Keratinocyte (primary cell): Measurements from ENCODE around the gene RPUSD3. TPM values are rescaled to one million over a fixed set of nuclear protein-coding genes. Genes with fewer than 3 reads are reported as not detected.
A peak's percentile ranks its signal among the peaks of the same experiment; 100 is the strongest.

Source experiments
- DNase-seq: peaks from one replicate; pipeline ENCODE4 v3.0.0-alpha.2; 2011; ENCODE audit warnings: low read depth, missing footprints, low spot score
- FAIRE-seq: peaks from 2 replicates; lab custom pipeline; 2011; peaks lifted over from hg19 to GRCh38; lab: Jason Lieb, UNC
- H2AFZ ChIP-seq: 2 replicates; pipeline ENCODE4 v1.6.0; 2012; ENCODE audit warnings: low read length, control low read depth, inconsistent platforms; ENCODE audit not compliant: control insufficient read depth
- H3K27ac ChIP-seq: 2 replicates; pipeline ENCODE4 v1.5.1; 2011; ENCODE audit warnings: low read length; ENCODE audit not compliant: control insufficient read depth, insufficient read depth
- H3K27me3 ChIP-seq: 3 replicates; pipeline ENCODE4 v1.6.0; 2011; ENCODE audit warnings: low read length; ENCODE audit not compliant: control insufficient read depth, insufficient read depth; ENCODE audit errors: extremely low read depth
- H3K36me3 ChIP-seq, 2 experiments: 2 replicates in 1 of 2; 3 replicates in 1 of 2; pipeline ENCODE4 v1.5.1; 2011; ENCODE audit warnings: low read length in 2 of 2, mild to moderate bottlenecking in 1 of 2; ENCODE audit not compliant: control insufficient read depth in 2 of 2, insufficient read depth in 2 of 2; ENCODE audit errors: extremely low read depth in 1 of 2
- H3K4me1 ChIP-seq: 3 replicates; pipeline ENCODE4 v1.5.1; 2011; ENCODE audit warnings: low read length; ENCODE audit not compliant: control insufficient read depth, insufficient read depth; ENCODE audit errors: extremely low read depth
- H3K4me2 ChIP-seq: 3 replicates; pipeline ENCODE4 v1.6.0; 2011; ENCODE audit warnings: low read depth, low read length; ENCODE audit not compliant: control insufficient read depth, insufficient read depth; ENCODE audit errors: extremely low read depth
- H3K4me3 ChIP-seq, 3 experiments: fragments of 200-600 bp in 1 of 3; sonication (generic) in 1 of 3; 2 replicates in 2 of 3; 3 replicates in 1 of 3; pipeline ENCODE4 v1.5.1; 2011 to 2016; ENCODE audit warnings: low read length in 3 of 3, mild to moderate bottlenecking in 3 of 3, control low read depth in 2 of 3, inconsistent platforms in 1 of 3, low read depth in 1 of 3, mixed read lengths in 1 of 3, mixed run types in 1 of 3, moderate library complexity in 1 of 3; ENCODE audit not compliant: control insufficient read depth in 2 of 3, insufficient read depth in 2 of 3; ENCODE audit errors: extremely low read depth in 1 of 3
- H3K79me2 ChIP-seq: 2 replicates; pipeline ENCODE4 v1.6.0; 2012; ENCODE audit warnings: low read length; ENCODE audit not compliant: control insufficient read depth, insufficient read depth
- H3K9ac ChIP-seq: 3 replicates; pipeline ENCODE4 v1.6.0; 2011; ENCODE audit warnings: low read length; ENCODE audit not compliant: control insufficient read depth, insufficient read depth; ENCODE audit errors: extremely low read depth
- H3K9me1 ChIP-seq: 3 replicates; pipeline ENCODE4 v1.6.0; 2011; ENCODE audit warnings: low read length; ENCODE audit not compliant: control insufficient read depth, insufficient read depth; ENCODE audit errors: extremely low read depth
- H3K9me3 ChIP-seq: 2 replicates; pipeline ENCODE4 v1.5.1; 2012; ENCODE audit warnings: low read depth, low read length; ENCODE audit not compliant: control insufficient read depth
- H4K20me1 ChIP-seq: 3 replicates; pipeline ENCODE4 v1.6.0; 2011; ENCODE audit warnings: low read length; ENCODE audit not compliant: control insufficient read depth, insufficient read depth; ENCODE audit errors: extremely low read depth
- CTCF ChIP-seq, 3 experiments: IDR thresholded peaks in 1 of 3; conservative IDR thresholded peaks in 1 of 3; optimal IDR thresholded peaks in 1 of 3; 2 replicates in 2 of 3; 3 replicates in 1 of 3; pipeline versions ENCODE3 to v1.5.1; 2011; ENCODE audit warnings: low read length in 3 of 3, mild to moderate bottlenecking in 3 of 3, moderate library complexity in 2 of 3, control low read depth in 1 of 3, inconsistent platforms in 1 of 3; ENCODE audit not compliant: insufficient read depth in 2 of 3; ENCODE audit errors: extremely low read depth in 1 of 3
- EZH2 ChIP-seq: IDR thresholded peaks from one replicate; pipeline ENCODE4 v1.6.1; 2012; ENCODE audit warnings: inconsistent platforms, mild to moderate bottlenecking, low read length, moderate library complexity
- dilution Hi-C: fragments of 300-500 bp; cut with MboI; formaldehyde crosslinking; loops from one replicate; pipeline ENCODE4 v1.7.0; 2020; ENCODE audit warnings: low sequenced_read_pairs; ENCODE audit not compliant: extremely low pct_ligation_motif_present
- polyA plus RNA-seq, 5 experiments: library from polyadenylated mRNA; depleted of rRNA in 3 of 5; stranded (reverse) in 3 of 5; stranded (forward) in 1 of 5; unstranded in 1 of 5; fragments of >200 nt; gene quantifications; 1 replicate in 1 of 5; 2 replicates in 3 of 5; 3 replicates in 1 of 5; pipeline versions ENCODE4 v1.2.1 to v1.2.3, GENCODE V29; 2011 to 2012; ENCODE audit warnings: missing spikeins in 2 of 5, low read depth in 1 of 5, low replicate concordance in 1 of 5

Gene RPUSD3
- polyA plus RNA-seq, 1 donor (not counting 4 experiments of a cell fraction or from before 2014, with no cell fraction given) = 31.5 TPM

- Histone ChIP-seq H4K20me1 (no peaks in the 10 kb centered on the region), H3K9ac (no peak overlapping the region), H3K9me3 (no peaks in the 10 kb centered on the region), H2AFZ (peak overlapping the region; percentile 58), H3K36me3 (no peaks in the 10 kb centered on the region), H3K4me3 (peak overlapping the region; percentile 1 to 38 (median 7)), H3K79me2 (no peaks in the 10 kb centered on the region), H3K4me1 (no peaks in the 10 kb centered on the region), H3K9me1 (no peaks in the 10 kb centered on the region), H3K27ac (no peak overlapping the region), H3K4me2 (peak overlapping the region; percentile 37), H3K27me3 (no peaks in the 10 kb centered on the region)
- dilution Hi-C loops = no loop called here
- no peak for TF ChIP-seq EZH2
- TF ChIP-seq CTCF (optimal IDR thresholded peaks at IDR 0.05 in 1 of 3, IDR thresholded peaks at IDR 0.05 in 1 of 3, conservative IDR thresholded peaks at IDR 0.05 in 1 of 3; ENCODE audit: extremely low read depth in 1 of 3, insufficient read depth in 2 of 3, low read length in 3 of 3) = peak in 2 of 3 experiments; percentile 39 to 44
- FAIRE-seq (no peak), DNase-seq (no peak)
Measured at GRCh38 chr3:9862391-9863057, 18.7 kb upstream of the RPUSD3 start.

- H4K20me1 ChIP-seq = no peaks in the 10 kb centered on the region
- no peaks in the 10 kb centered on the region for H3K79me2 ChIP-seq
- TF ChIP-seq CTCF (optimal IDR thresholded peaks at IDR 0.05 in 1 of 3, IDR thresholded peaks at IDR 0.05 in 1 of 3, conservative IDR thresholded peaks at IDR 0.05 in 1 of 3; ENCODE audit: extremely low read depth in 1 of 3, insufficient read depth in 2 of 3, low read length in 3 of 3) = no peak
- TF ChIP-seq EZH2 = no peak
- no peak overlapping the region for H2AFZ ChIP-seq
- dilution Hi-C loops = no loop called here
- no peaks in the 10 kb centered on the region for H3K27me3 ChIP-seq
- no peak overlapping the region for H3K4me3 ChIP-seq
- H3K36me3 ChIP-seq = no peaks in the 10 kb centered on the region
- DNase-seq (no peak), FAIRE-seq (no peak)
- no peaks in the 10 kb centered on the region for H3K9me1 ChIP-seq
- no peak overlapping the region for H3K4me2 ChIP-seq
- H3K9me3 ChIP-seq = no peaks in the 10 kb centered on the region
- H3K4me1 ChIP-seq = no peaks in the 10 kb centered on the region
- no peak overlapping the region for H3K9ac ChIP-seq
- no peak overlapping the region for H3K27ac ChIP-seq
Measured at GRCh38 chr3:9861626-9862130, 17.9 kb upstream of the RPUSD3 start.
